ENCODE data around the gene HSPA4.
A peak's percentile ranks its signal among the peaks of the same experiment; 100 is the strongest.

Gene HSPA4

DNA sequence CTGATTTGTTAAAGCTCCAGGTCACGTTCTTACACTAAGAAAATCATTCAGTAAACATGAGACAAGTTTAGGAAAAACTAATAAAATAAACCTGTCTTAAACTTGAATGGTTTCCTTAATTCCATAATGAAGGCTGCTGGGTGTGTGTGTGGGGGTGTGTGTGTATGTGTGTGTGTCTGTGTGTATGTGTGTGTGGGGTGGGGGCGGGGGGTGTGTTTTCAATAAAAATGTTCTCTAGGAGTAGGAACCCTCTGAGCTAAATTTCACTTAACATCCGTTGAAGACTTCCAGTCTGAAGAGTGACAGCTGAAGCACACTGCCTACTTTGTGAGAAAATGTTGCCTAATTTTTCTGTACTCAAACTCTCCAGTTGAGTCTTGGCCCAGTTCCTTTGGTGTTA lies 54.5 kb downstream of the HSPA4 start:
- no peak for DNase-seq (ENCODE audit: low spot score)

DNA sequence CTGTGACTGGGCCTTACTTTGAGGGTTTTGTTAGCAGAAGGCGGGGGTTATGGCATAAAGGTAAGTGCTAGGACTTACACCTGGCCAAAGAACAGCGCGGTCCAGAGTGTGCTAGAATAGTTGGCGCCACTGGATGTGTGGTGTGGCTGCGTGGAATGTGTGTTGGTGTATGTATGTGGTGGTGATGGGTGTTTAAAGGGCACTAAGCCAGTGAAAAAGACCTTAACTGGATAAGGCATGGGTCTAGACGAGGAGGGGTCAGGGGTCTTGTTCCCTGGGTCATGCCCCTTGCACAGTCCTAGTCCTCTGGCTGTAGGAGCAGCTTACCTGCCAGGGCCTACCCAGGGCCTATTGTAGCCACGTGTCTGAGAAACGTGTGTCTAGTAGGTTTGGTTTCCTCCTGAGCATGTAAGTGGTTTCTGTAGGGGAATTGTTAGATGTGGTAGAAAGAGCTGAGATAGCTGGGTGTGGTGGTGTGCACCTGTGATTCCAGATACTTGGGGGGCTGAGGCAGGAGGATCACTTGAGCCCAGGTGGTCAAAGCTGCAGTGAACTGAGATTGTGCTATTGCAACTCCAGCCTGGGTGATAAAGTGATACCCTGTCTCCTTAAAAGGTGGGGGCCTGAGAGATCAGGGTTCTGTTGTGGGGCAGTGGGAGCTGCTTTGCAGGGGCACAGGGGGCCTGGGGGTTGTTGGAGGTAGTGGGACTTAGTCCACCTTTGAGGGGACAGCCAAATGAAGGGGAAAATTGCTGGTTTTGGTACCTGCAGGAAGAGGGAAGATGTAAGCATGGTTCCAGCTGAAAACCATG lies 55.2 kb downstream of the HSPA4 start:
- no peak for DNase-seq (ENCODE audit: low spot score)

DNA sequence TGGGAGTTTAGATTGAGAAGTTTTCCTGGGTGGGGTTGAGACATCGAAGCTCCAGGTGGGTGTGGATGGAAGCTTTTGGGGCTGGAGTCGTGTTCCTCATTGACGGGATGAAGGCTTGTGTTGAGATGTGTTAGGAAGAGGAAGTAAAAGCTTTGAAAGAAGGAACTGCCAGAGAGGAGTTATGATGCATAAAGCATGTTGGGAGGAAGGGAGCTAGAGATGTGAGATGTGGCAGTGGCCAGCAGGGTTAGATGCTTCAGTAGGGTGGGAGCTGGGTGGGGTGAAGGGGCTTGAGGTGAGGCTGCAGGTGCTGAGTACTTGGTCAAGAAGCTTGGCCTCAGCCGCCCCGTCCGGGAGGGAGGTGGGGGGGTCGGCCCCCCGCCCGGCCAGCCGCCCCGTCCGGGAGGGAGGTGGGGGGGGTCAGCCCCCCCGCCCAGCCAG lies 56.7 kb downstream of the HSPA4 start:
- no peak for DNase-seq (ENCODE audit: low spot score)

DNA sequence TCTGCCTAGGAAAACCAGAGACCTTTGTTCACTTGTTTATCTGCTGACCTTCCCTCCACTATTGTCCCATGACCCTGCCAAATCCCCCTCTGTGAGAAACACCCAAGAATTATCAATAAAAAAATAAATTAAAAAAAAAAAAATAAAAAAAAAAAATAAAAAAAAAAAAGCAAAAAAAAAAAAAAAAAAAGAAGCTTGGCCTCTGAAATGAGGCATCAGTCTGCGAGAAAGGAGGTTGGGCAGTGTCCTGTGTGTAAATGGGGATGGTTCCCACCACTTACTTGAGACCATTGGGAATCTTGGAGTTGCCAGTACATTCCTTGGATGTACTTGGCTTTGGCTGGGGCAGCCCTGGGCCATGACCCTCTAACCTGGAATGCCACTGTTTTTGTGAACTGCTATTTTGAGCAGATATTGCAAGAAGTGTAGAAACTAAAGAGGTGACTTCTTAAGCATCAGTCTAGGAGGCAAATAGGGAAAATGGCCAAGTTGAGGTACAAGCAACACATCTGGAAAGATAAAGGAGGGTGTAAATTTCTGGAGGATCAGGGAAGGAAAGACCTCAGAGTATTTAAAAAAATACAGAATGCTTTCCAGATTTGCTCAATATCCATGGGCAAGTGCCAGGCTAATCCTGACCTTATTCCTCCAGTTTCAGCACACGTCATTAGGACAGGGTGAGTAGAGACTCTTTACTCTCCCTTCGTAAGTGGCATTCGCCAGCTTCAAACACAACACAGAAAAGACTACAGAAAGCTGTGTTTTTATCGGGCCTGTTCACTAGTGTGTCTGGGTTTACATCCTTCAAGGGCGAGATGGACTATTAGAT lies 58.1 kb downstream of the HSPA4 start:
- DNase-seq (ENCODE audit: low spot score) = no peak

DNA sequence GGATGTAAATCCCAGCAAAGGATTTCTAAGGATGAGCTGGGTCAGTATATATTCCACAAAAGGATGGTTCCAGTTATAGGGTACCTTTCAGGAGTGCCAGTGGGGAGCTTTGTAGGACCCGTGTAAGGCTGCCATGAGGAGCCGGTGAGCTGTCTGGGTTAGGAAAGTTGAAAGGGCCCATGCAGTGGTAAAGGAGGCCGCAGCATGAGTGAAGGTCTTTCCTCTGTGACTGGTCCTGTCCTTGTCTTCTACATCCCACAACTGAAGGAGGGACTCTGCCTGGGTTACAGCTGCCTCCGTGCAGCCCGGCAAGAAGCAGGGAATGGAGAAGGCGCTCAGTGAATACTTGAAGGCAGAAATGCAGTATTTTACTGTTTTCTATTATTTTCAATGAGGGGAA lies 58.9 kb downstream of the HSPA4 start:
- no peak for DNase-seq (ENCODE audit: low spot score)

DNA sequence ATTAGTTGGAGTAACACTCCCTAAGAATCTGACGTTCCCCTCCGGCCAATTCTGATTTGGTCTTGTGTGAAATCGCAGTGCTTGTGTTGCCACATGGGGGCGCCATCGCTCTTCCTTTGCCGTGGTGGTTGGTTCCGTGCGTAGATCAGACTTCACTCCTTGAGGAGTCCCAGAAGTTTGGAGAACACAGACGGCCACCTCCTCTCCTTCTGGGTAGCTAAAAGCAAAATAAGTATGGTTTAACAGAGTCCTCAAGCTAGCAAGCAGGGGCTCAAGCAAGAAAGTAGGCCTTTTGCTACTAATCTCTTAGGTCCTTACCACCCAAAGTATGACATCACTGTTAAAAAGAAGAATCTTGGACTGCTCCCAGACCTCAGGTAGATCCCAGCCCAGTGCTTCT lies 59.5 kb downstream of the HSPA4 start:
- peak; percentile 77 for DNase-seq (ENCODE audit: low spot score)

DNA sequence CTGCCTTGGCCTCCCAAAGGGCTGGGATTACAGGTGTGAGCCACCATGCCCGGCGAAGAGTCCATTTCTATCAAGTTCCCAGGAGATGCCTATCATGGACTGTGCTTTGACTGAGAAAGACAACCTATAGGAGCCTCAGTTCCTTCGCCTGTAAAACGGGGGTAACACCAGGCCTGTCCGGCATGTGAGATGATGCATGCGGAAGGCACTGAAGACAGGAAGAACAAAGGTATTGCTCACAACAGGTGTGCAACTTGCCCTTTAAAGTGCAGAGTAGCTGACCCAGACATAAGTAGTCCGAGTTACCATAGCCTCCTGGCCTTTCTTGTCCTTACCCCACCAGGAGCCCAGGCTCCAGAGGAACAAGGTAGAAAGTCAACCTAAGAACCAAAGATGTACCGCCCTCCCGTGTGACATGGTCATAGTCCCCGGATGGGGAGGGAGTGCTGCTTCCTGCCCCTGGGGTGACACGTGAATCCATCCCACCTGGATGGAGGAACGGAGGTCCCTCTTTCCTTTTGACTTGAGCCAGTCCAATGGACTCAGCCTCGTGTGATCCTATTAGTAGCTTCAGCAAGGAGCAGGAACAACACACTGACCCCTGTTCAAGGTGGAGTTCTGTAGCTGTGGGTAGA lies 60.3 kb downstream of the HSPA4 start:
- DNase-seq (ENCODE audit: low spot score) = no peak

DNA sequence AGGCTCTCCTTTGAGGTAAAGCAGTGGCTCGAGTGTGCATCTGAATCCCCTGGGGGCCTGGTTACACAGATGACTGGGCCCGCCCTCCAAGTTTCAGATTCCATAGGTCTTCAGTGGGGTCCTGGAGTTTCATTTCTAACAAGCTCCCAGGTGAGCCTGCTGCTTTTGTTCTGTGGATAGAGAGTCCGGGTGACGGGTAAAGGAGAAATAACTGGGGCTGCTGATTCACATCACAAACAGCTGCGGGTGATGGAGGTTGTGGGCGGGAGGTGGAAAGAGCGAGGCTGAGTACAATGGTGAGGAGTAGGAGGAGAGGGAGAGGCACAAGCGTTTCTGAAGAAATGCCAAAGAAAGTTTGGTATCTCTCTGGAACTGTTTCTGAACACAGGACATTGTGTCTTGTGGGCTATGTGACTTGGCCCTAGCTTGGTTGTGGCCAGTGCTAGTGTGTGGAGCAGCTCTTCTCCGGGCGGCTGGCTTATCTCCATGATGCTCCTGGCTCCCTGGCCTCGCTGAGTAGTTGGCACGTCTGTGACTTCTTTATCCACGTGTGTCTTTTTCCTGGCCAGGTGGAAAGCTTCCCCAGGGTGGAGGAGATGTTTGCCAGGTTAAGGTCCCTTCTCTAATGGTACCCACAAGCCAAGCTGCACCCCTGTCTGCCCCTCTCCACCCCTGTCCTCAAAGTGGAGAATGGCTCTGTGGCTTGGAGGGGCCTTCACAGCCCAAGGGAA lies 61.7 kb downstream of the HSPA4 start:
- peak; percentile 36 for DNase-seq (ENCODE audit: low spot score)

DNA sequence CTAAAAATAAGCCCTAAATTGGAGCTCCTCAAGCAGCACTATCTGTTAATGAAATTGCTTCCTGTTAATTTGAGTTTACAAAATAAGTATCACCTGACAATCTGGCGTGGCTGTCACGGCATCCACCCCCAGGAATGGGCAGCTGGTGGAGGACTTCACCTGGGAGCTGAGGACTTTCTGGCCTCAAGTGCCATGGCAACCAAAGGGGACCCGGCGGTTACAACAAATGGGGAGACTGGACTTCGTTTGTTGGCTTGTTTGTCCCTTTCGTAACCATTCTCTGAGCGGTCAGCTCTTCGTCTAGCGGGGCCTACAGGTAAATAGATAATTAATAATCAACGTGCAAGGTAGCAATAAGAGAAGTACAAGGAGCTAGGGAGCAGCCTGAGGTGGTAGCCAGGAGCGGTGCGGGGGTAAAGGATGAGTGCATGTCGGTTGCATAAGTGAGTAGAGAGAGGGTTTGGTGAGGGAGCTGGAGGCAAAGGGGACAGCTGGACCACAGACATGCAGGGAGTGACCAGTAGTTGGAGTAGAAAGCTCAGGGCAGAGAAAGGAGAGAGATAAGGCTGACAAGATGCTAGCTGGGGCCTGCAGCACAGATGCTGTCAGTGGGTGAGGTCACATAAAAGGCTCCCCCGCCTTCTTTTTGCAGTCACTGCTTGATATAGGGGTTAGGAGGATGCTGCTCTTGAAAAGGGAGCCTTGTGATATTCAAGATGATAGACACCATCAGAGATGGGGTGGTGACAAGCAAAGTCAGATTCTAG lies 62.5 kb downstream of the HSPA4 start:
- DNase-seq (ENCODE audit: low spot score) = no peak

DNA sequence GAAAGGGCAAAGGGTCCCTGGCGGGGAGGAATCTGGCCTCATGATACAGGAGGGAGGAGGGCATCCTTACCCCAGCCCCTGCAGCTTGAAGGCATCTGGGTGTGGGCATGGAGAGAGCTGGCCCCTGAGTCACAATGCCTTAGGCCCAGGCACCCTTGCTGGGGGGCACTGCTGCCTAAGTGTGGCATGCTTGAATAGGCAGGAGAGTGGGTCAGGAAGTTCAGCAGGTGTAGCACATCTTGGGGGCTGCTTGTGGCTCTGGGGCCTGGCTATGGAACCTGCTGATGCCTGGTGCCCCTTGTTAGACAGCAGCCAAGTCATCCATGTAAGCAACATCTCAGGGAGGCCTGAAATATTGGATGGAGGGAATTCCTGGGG lies 63.1 kb downstream of the HSPA4 start:
- DNase-seq (ENCODE audit: low spot score) = no peak

DNA sequence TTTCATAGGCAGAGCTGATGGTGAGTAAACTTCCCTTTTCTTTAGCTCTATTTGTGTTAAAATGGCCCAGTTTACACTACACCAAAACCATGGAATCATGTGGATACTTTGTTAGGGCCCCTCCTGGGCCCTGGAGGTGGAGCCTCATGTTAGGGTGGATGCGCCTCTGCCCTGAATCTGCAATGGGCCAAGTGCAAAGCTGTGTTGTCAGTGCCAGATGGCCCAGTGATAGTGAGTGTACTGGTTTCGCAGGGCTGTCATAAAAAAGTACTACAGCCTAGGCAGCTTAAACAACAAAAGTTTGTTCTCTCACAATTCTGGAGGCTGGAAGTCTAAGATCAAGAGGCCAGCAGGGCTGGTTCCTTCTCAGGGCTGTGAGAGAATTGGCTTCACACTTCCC lies 64.8 kb downstream of the HSPA4 start:
- no peak for DNase-seq (ENCODE audit: low spot score)

DNA sequence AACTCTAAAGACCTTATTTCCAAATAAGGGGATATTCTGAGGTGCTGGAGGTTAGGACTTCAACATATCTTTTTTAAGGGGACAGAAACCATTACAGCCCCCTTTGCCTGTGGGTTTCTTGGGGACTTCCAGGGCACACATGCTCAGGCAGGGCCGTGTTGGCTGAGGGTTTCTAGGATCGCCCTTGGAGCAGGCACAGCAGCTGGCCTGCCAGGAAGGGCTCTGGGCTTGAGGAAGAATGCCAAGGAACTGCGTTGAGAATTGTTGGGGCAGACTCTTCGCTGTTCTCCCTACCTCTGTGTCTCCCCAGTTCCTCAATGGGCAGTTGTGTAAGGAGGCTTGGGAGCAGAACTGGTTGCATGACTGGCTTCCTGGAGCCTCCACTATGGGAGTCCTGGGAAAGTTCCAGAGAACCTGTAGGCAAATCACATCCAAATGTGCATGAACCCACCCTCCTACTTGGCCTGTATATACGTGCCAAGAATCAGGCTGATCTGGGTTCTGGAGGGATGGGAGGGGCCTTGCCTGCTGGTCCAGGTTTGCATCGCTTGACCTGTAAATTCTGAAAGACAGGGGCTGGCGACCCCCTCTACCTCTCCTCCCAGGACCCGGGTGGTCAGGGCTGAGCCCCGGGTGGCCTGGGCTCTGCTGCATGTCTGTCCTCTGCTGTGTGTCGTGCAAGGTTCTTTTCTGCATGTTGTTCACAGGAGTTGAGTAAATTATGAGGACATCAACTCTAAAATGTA lies 65.5 kb downstream of the HSPA4 start:
- DNase-seq (ENCODE audit: low spot score) = no peak

DNA sequence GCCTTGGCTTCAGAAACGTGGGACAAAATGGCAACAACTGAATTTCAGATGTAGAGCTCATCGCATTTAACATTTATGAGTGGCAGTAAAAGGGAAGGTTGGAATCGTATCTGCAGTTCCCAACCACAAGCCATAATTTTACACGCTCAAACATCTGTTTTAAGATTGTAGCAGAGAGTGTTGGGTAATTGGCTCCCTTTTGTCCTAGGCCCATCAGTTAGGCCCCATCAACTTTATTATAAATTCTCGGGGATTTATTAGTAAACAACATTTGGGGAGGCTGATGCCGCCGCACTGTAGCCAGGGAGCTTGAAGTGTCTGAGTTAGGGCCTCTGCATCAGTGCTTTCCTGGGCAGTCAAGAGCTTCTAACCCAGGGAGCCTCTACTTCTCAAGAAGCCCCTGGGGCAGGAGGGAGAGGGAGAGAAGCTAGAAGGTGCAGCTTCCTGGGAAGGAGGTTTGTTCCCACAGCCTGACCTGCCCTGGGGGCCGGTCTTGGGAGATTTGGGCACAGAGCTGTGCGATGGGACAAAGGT lies 66.2 kb downstream of the HSPA4 start:
- no peak for DNase-seq (ENCODE audit: low spot score)

DNA sequence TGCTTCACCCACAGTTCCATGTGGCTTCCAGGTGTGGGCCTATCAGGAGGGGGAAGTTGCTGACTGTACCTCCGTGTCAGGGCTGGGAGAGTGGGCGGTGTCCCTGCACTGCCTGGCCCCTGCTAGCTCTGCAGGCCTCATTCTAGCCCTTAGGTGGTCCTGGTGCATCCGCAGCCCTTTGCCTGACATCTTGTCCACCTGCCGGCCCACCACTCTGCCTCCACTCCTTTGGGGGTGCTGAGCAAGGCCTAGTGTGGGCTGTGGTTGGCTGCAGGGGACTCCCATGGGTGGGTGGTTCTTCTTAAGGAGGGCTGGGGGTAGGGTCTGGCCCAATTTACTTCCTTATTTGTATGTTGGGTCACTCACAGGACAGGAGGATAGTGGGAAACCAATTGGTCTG lies 66.9 kb downstream of the HSPA4 start:
- no peak for DNase-seq (ENCODE audit: low spot score)

DNA sequence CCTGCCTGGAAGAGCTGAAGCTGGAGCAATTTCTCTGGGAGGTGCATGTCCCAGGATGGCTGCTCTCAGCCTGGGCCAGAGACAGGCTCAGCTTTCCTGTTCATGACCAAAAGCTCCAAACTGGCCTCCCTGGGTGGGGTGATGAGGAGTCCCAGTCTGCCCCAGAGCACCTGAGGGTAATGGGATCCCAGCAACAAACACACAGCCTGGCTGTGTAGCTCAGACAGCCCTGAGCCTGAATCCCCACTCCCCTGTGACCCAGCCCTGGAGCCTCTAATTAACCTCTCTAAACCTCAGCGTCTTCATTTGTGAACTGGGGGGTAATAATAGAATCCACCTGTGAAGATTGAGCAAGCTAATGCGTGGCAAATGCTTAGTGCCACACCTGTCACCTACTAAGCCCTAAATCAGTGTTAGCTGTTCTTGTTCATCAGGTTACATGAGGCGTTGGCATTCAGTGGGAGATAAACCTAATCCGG lies 67.5 kb downstream of the HSPA4 start:
- DNase-seq (ENCODE audit: low spot score) = no peak

DNA sequence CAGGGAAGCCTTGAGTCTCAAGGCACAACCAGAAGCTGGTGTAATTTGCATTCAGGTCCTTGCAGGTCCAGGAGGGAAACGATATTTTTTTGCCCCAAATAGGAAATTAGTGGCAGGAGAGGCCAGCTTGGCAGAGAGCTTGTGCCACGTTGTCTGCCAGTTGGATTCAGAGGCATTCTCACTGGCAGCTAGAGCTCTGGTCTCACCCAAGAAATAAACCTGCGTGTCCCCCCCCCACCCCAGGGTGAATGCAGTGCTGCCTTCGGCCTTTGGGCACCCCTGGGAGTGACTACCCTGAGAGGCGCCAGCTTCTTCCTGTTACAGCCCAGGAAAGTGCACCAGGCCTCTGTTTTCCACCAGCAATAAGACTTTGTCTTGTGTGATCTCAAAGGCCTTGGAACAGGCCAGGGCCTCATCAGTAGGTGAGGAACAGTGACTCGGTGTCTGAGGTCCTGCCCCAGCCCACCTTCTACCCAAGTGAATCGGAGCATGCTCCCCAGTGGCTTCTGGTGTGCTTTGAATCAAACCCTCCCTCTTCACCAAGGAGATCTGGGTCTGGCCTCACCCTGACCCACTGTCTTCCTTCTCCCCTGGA lies 68.4 kb downstream of the HSPA4 start:
- DNase-seq (ENCODE audit: low spot score) = no peak

DNA sequence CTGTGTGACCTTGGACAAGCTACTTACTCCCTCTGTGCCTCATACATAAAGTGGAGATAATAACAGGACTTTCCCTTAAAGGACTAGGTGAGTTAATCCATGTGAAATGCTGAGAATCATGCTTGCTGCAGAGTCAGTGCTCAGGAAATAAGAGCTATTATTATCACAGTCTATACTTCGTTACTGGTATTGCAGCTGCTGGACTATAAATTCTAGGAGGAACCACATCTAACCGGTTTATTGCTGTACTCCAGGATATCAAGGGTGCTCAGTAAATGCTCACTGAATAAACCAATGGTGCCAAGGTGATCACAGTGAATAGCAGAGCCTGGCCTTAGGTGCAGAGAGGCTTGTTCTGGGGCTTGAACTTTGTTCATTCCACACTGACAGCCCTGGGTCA lies 69.3 kb downstream of the HSPA4 start:
- no peak for DNase-seq (ENCODE audit: low spot score)

DNA sequence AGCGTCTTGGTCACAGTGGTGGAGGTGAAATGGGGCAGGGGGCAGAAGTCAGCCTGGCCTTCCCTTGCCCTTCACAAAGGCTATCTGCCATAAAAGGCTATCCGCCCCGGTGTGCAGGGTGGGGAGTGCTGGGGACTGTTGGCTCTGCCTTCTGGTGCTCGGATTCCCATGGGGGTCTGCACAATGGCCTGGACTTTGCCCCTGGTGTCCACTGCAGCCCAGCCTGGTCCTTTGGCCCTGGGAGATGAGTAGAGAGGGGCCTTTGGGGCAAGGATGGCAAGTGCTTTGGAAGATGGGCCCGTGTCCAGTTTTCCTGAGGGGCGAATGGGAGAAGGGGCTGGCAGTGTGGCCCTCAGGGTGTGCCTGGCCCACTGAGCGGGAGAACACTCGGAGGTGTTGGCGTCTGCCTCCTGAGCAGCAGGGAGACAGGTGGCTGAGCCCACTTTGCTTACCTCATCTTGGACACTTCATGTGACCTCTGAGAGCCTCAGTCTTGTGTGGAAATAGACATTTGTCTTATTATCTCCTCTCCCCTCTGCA lies 69.9 kb downstream of the HSPA4 start:
- no peak for DNase-seq (ENCODE audit: low spot score)

DNA sequence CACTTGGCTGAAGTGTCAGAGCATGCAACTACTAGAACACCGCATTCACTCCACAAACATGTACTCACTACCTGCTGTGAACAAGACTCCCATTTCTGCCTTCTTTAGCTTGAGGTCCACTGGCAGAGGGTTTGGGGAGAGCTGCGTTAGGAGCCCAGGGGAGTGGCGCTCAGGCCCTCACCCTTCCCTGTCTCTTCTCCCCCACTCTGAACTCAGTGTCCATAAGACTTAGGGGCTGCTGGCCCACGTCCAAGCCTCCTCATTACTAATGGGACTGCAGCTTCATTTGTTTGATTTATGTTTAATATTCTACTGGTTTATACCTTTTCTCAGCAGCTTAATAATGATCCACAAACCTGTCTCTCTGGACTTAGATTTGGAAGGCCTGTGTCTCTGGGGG lies 70.9 kb downstream of the HSPA4 start:
- DNase-seq (ENCODE audit: low spot score) = no peak

DNA sequence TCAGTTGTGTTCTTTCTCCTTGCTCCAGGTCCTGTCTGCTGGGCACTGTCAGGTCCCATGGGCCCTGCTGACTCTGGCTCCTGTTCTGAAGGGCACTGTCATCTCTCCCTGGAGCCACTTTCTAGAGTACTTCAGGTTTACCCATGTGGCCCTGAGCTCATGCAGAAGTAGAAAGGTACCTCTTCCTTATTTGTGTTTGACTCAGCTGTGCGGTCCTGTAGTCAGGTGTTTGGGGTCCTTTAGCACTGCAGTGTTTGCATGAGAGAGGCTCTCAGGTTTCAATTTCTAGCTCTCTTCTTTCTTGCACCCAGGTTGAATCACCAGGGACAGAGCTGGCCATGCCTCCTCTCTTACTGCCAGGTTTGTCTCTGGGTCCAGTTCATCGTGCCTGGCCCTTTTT lies 71.5 kb downstream of the HSPA4 start:
- DNase-seq (ENCODE audit: low spot score) = no peak
